A549 (cell line): Measurements from ENCODE around the gene DHX30. TPM values are rescaled to one million over a fixed set of nuclear protein-coding genes. Genes with fewer than 3 reads are reported as not detected.

Source experiments
- ATAC-seq, 2 experiments: fragments of 200-7000 bp in 1 of 2; fragments of >200 bp in 1 of 2; cut with Nextera tagmentation in 1 of 2; cut with Tn5 transposase in 1 of 2; 3 replicates each; pipeline versions ENCODE4 v1.8.0 to v1.9.1; 2018 to 2020; ENCODE audit warnings: mild to moderate bottlenecking in 1 of 2, moderate library complexity in 1 of 2
- CTCF ChIA-PET: fragments of 300-600 bp; sonication (Branson Sonifier 250); formaldehyde crosslinking; extraction: SDS; loops from one replicate; lab custom pipeline; 2021; ENCODE audit warnings: antibody characterized with exemption, inconsistent platforms; lab: Yijun Ruan, JAX
- POLR2A ChIA-PET: fragments of 350-600 bp; formaldehyde crosslinking; extraction: SDS; loops from one replicate; lab custom pipeline; 2021; ENCODE audit warnings: antibody characterized with exemption, inconsistent platforms; lab: Yijun Ruan, JAX
- DNase-seq, 2 experiments: peaks; one replicate each; pipeline versions ENCODE4 v3.0.0 to v3.0.0-alpha.2; 2011 to 2016; ENCODE audit warnings: low read depth in 1 of 2, low spot score in 1 of 2
- FAIRE-seq: peaks from 2 replicates; lab custom pipeline; 2011; peaks lifted over from hg19 to GRCh38; lab: Jason Lieb, UNC
- H3K27ac ChIP-seq, 2 experiments: fragments of >200 bp; sonication (Bioruptor Twin); formaldehyde crosslinking; 3 replicates each; pipeline ENCODE4 v1.5.1; 2016 to 2017
- H3K4me1 ChIP-seq: fragments of >200 bp; sonication (Bioruptor Twin); formaldehyde crosslinking; 3 replicates; pipeline ENCODE4 v1.6.1; 2016
- H3K4me2 ChIP-seq: fragments of >200 bp; sonication (Bioruptor Twin); formaldehyde crosslinking; 3 replicates; pipeline ENCODE4 v1.6.1; 2016
- H3K4me3 ChIP-seq: fragments of >200 bp; sonication (Bioruptor Twin); formaldehyde crosslinking; 3 replicates; pipeline ENCODE4 v1.5.1; 2016
- H3K9me3 ChIP-seq: fragments of >200 bp; sonication (Bioruptor Twin); formaldehyde crosslinking; 3 replicates; pipeline ENCODE4 v1.6.1; 2016
- CBX2 ChIP-seq: fragments of 200-600 bp; sonication (generic); IDR thresholded peaks from 2 replicates; pipeline ENCODE4 v1.6.1; 2016; ENCODE audit warnings: low read depth, mild to moderate bottlenecking, borderline replicate concordance
- CBX8 ChIP-seq: fragments of 200-600 bp; sonication (generic); IDR thresholded peaks from 2 replicates; pipeline ENCODE4 v1.6.1; 2016
- EP300 ChIP-seq, 2 experiments: fragments of >200 bp; sonication (Bioruptor Twin); formaldehyde crosslinking; IDR thresholded peaks; 2 replicates in 1 of 2; 3 replicates in 1 of 2; pipeline ENCODE4 v1.6.1; 2016 to 2017
- FOSL2 ChIP-seq, 2 experiments: fragments of 450-650 bp in 1 of 2; fragments of >200 bp in 1 of 2; sonication (Bioruptor Twin) in 1 of 2; formaldehyde crosslinking; IDR thresholded peaks; 2 replicates each; pipeline versions ENCODE4 v1.5.0 to v1.6.1; 2016 to 2020; ENCODE audit warnings: mild to moderate bottlenecking in 1 of 2, moderate library complexity in 1 of 2
- FOXS1 ChIP-seq: fragments of 250-450 bp; sonication (Bioruptor Pico); IDR thresholded peaks from 2 replicates; pipeline ENCODE4 v1.5.0; 2020; ENCODE audit warnings: mild to moderate bottlenecking, moderate library complexity
- GATA3 ChIP-seq: IDR thresholded peaks from 2 replicates; pipeline ENCODE4 v1.6.1; 2012; ENCODE audit warnings: borderline replicate concordance
- JUN ChIP-seq, 2 experiments: fragments of >200 bp; sonication (Bioruptor Twin); formaldehyde crosslinking; IDR thresholded peaks; 2 replicates in 1 of 2; 3 replicates in 1 of 2; pipeline ENCODE4 v1.6.1; 2016 to 2017
- JUNB ChIP-seq: fragments of >200 bp; sonication (Bioruptor Twin); formaldehyde crosslinking; IDR thresholded peaks from 2 replicates; pipeline ENCODE4 v1.6.1; 2016
- KDM1A ChIP-seq: fragments of 200-600 bp; sonication (generic); IDR thresholded peaks from 2 replicates; pipeline ENCODE4 v1.6.1; 2016; ENCODE audit warnings: low read depth, mild to moderate bottlenecking
- KDM5A ChIP-seq: fragments of 200-600 bp; sonication (generic); IDR thresholded peaks from 2 replicates; pipeline ENCODE4 v1.6.1; 2016; ENCODE audit warnings: antibody characterized with exemption, mild to moderate bottlenecking
- MAFK ChIP-seq: fragments of 450-650 bp; IDR thresholded peaks from 2 replicates; pipeline ENCODE4 v1.6.1; 2014; ENCODE audit not compliant: partially characterized antibody
- MYC ChIP-seq: IDR thresholded peaks from 2 replicates; pipeline ENCODE4 v1.6.1; 2012; ENCODE audit warnings: mild to moderate bottlenecking, inconsistent platforms, low read length, improper control_type of control experiment, borderline replicate concordance
- NFE2L2 ChIP-seq: fragments of 150-350 bp; conservative IDR thresholded peaks from 2 replicates; pipeline ENCODE4 v1.6.1; 2014; ENCODE audit warnings: low read length
- PHF8 ChIP-seq: fragments of 200-600 bp; sonication (generic); IDR thresholded peaks from 2 replicates; pipeline ENCODE4 v1.6.1; 2016; ENCODE audit warnings: low read depth, mild to moderate bottlenecking, antibody characterized with exemption, moderate library complexity, borderline replicate concordance
- POLR2A ChIP-seq: IDR thresholded peaks from 2 replicates; pipeline ENCODE4 v1.6.1; 2012; ENCODE audit warnings: mild to moderate bottlenecking, low read length
- POLR2AphosphoS2 ChIP-seq: conservative IDR thresholded peaks from 2 replicates; pipeline ENCODE4 v1.6.1; 2012; ENCODE audit warnings: low read length, improper control_type of control experiment, inconsistent platforms
- RNF2 ChIP-seq: fragments of 200-600 bp; sonication (generic); IDR thresholded peaks from 2 replicates; pipeline ENCODE4 v1.6.1; 2016; ENCODE audit warnings: low read depth, mild to moderate bottlenecking, antibody characterized with exemption, moderate library complexity, borderline replicate concordance
- ZC3H11A ChIP-seq: fragments of 450-650 bp; IDR thresholded peaks from 2 replicates; pipeline ENCODE4 v1.6.1; 2014; ENCODE audit warnings: antibody characterized with exemption, mild to moderate bottlenecking
- WGBS: methylation state at CpG from one replicate; pipeline ENCODE4 v1.1.6; 2017; ENCODE audit errors: missing lambda C conversion rate; 5-methylcytosine and 5-hydroxymethylcytosine counted together
- polyA plus RNA-seq, 4 experiments: library from polyadenylated mRNA; depleted of rRNA in 3 of 4; stranded (reverse); fragments of >200 nt; fragmentation: RNase III in 1 of 4; extraction: RNeasy Plus Mini Kit Qiagen cat#74134 plus additional on column Dnase treatment in 1 of 4; gene quantifications; 2 replicates in 3 of 4; 3 replicates in 1 of 4; pipeline ENCODE4 v1.2.3, GENCODE V29; 2011 to 2017
- TF ChIP-seq, protein P1 (sequence below): fragments of 250-450 bp; sonication (Bioruptor Pico); IDR thresholded peaks from 2 replicates; pipeline ENCODE4 v1.5.0; 2020; ENCODE audit warnings: low read depth, mild to moderate bottlenecking, moderate library complexity
- TF ChIP-seq, protein P2 (sequence below): IDR thresholded peaks from 2 replicates; pipeline ENCODE4 v1.6.1; 2012; ENCODE audit warnings: low read depth, borderline replicate concordance
- TF ChIP-seq, protein P3 (sequence below): fragments of 450-650 bp; IDR thresholded peaks from 2 replicates; pipeline ENCODE4 v1.6.1; 2014; ENCODE audit warnings: antibody characterized with exemption

Gene DHX30
- polyA plus RNA-seq, 2 of the 4 experiments (the other 2 are of a cell fraction) = 40.5 to 44.6 TPM

DNA sequence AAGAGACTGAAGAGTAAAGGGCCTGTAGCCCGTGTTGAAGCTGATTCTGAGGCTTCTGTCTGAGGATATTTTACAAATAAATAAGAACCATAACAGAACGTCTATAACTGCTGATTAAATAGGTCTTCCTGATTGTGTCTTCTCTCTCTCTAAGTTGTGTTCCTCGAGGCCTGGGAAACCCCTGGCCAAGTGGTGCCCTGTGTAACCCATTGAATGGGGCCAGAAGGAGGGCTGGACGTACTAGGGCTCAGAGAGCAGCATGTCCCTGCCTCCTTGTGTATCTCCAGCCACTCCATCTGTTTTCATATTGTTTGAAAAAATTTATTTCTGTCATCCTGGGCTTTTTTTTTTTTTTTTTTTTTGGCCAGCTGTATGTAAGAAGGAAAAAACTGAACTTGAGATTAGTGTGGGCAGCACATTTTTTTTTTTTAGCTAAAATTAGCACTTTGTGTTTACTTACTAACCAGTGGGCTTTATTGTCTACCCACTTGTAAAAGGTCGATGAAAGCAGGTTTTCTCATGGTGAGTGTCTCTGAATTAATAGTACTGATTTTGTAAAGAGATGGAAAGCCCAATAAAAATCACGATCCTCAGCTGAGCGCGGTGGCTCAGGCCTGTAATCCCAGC lies 10.7 kb downstream of the DHX30 start:
- ATAC-seq = no peak
- TF ChIP-seq NFE2L2 (no peak), FOXS1 (CRISPR knock-in tag) (no peak), POLR2AphosphoS2 (no peak), CBX2 (no peak), CBX8 (no peak), GATA3 (no peak), RNF2 (no peak), JUNB (no peak), POLR2A (no peak), MYC (no peak), ZC3H11A (no peak), FOSL2 (IDR thresholded peaks at IDR 0.05) (no peak), FOSL2 (CRISPR knock-in tag; IDR thresholded peaks at IDR 0.05) (no peak)
- TF ChIP-seq, protein P1, sequence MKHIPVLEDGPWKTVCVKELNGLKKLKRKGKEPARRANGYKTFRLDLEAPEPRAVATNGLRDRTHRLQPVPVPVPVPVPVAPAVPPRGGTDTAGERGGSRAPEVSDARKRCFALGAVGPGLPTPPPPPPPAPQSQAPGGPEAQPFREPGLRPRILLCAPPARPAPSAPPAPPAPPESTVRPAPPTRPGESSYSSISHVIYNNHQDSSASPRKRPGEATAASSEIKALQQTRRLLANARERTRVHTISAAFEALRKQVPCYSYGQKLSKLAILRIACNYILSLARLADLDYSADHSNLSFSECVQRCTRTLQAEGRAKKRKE (CRISPR knock-in tag) = no peak
- TF ChIP-seq, protein P2, sequence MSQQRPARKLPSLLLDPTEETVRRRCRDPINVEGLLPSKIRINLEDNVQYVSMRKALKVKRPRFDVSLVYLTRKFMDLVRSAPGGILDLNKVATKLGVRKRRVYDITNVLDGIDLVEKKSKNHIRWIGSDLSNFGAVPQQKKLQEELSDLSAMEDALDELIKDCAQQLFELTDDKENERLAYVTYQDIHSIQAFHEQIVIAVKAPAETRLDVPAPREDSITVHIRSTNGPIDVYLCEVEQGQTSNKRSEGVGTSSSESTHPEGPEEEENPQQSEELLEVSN = no peak
- H3K27ac ChIP-seq = no peak overlapping the region
- CTCF ChIA-PET = interaction anchor here (0.7 to 5.6 kb wide), 3 partner anchors 11 to 356 kb away, joined by 3 to 33 read pairs (median 3); no protein-coding TSS in a partner anchor
- no peaks in the 10 kb centered on the region for H3K9me3 ChIP-seq
- no peaks in the 10 kb centered on the region for H3K4me1 ChIP-seq
- FAIRE-seq = no peak
- H3K4me2 ChIP-seq = no peak overlapping the region
- no peak overlapping the region for H3K4me3 ChIP-seq
- POLR2A ChIA-PET = no interaction called here
- 80% methylated on average over 8 of the region's 8 CpGs for WGBS
- DNase-seq = no peak

DNA sequence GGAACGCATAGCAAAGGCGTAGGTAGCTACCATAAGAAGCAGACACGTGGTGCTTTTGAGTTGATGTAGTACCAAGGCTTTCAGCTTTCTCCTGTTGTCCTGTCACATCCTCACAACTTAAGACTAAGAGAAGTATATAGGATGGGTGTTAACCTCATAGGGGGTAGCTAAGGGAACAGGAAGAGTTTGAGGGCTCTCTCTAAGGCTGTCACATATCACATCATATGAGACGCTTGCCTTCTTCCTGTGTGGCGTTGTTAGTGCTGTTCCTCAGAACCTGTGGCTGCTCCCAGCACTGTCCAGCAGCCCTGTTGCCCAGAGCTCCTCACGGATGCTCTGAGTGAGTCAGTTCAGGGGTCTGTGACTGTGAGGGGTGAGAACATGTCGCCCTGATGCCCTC lies 14.7 kb downstream of the DHX30 start:
- no peak for DNase-seq
- H3K4me1 ChIP-seq = no peaks in the 10 kb centered on the region
- H3K4me2 ChIP-seq = no peak overlapping the region
- H3K9me3 ChIP-seq = no peaks in the 10 kb centered on the region
- H3K27ac ChIP-seq = no peak overlapping the region
- ChIA-PET POLR2A (interaction anchor here (1.1 kb wide), 1 partner anchor 12 kb away, joined by 3 read pairs; no protein-coding TSS in a partner anchor), CTCF (interaction anchor here (1.3 to 5.6 kb wide), 2 partner anchors 7 to 172 kb away, joined by 6 to 33 read pairs; no protein-coding TSS in a partner anchor)
- TF ChIP-seq KDM1A (no peak), KDM5A (no peak), POLR2A (no peak), FOXS1 (CRISPR knock-in tag) (no peak), RNF2 (no peak), MAFK (no peak), EP300 (IDR thresholded peaks at IDR 0.05) (no peak), PHF8 (no peak), JUN (IDR thresholded peaks at IDR 0.05) (no peak)
- TF ChIP-seq, protein P3, sequence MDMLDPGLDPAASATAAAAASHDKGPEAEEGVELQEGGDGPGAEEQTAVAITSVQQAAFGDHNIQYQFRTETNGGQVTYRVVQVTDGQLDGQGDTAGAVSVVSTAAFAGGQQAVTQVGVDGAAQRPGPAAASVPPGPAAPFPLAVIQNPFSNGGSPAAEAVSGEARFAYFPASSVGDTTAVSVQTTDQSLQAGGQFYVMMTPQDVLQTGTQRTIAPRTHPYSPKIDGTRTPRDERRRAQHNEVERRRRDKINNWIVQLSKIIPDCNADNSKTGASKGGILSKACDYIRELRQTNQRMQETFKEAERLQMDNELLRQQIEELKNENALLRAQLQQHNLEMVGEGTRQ = no peak
- TF ChIP-seq, protein P1 (CRISPR knock-in tag) = no peak
- H3K4me3 ChIP-seq = no peak overlapping the region
- no peak for FAIRE-seq
- 90% methylated on average over 6 of the region's 7 CpGs for WGBS
- no peak for ATAC-seq
